MCF 10A (cell line): ENCODE data around the gene OLFM1. TPM values are rescaled to one million over a fixed set of nuclear protein-coding genes. Genes with fewer than 3 reads are reported as not detected.

Experiments
- BruUV-seq: library from RNA; stranded (reverse); fragments of 400-500 nt; replicated peaks from 2 replicates; lab custom pipeline; 2021; lab: Mats Ljungman, UMichigan
- CTCF ChIA-PET: fragments of 300-600 bp; sonication (Branson Sonifier 250); formaldehyde crosslinking; extraction: SDS; loops from one replicate; lab custom pipeline; 2021; ENCODE audit warnings: antibody characterized with exemption, inconsistent platforms; lab: Yijun Ruan, JAX
- POLR2A ChIA-PET: fragments of 300-600, 350-650 bp; sonication (Branson Sonifier 250); formaldehyde crosslinking; extraction: SDS; loops from one replicate; lab custom pipeline; 2020; ENCODE audit warnings: antibody characterized with exemption, inconsistent platforms; lab: Yijun Ruan, JAX
- DNase-seq: peaks from one replicate; pipeline ENCODE4 v3.0.0-alpha.2; 2018; ENCODE audit not compliant: unreplicated experiment
- H3K27ac Mint-ChIP-seq: one replicate; pipeline ENCODE4 v1.8.0; 2022; ENCODE audit warnings: mild to moderate bottlenecking, low read depth, mixed read lengths; ENCODE audit not compliant: unreplicated experiment
- H3K27me3 Mint-ChIP-seq: one replicate; pipeline ENCODE4 v1.8.0; 2022; ENCODE audit warnings: mixed read lengths; ENCODE audit not compliant: insufficient read depth, unreplicated experiment
- H3K36me3 Mint-ChIP-seq: one replicate; pipeline ENCODE4 v1.8.0; 2022; ENCODE audit warnings: mild to moderate bottlenecking, moderate library complexity, mixed read lengths; ENCODE audit not compliant: insufficient read depth, unreplicated experiment
- H3K4me1 Mint-ChIP-seq: one replicate; pipeline ENCODE4 v1.8.0; 2022; ENCODE audit warnings: mixed read lengths; ENCODE audit not compliant: insufficient read depth, unreplicated experiment
- H3K4me3 Mint-ChIP-seq: one replicate; pipeline ENCODE4 v1.8.0; 2022; ENCODE audit warnings: mild to moderate bottlenecking, moderate library complexity, mixed read lengths; ENCODE audit not compliant: unreplicated experiment
- H3K9me3 Mint-ChIP-seq: one replicate; pipeline ENCODE4 v1.8.0; 2022; ENCODE audit warnings: mixed read lengths; ENCODE audit not compliant: unreplicated experiment
- intact Hi-C: fragments of 100-400 bp; cut with micrococcal nuclease; formaldehyde crosslinking; loops from 2 replicates; pipeline ENCODE4 v1.14.1; 2022
- total RNA-seq: library from RNA; stranded (reverse); gene quantifications from 2 replicates; pipeline ENCODE4 v1.2.3, GENCODE V29; 2022
- TF ChIP-seq, protein P1 (sequence below): fragments of 200-600 bp; IDR thresholded peaks from one replicate; pipeline ENCODE4 v1.8.0; 2022; ENCODE audit warnings: antibody characterized with exemption, mild to moderate bottlenecking; ENCODE audit not compliant: unreplicated experiment

OLFM1 gene
- total RNA-seq, 1 experiment from 2014 or later, result not detected

DNA sequence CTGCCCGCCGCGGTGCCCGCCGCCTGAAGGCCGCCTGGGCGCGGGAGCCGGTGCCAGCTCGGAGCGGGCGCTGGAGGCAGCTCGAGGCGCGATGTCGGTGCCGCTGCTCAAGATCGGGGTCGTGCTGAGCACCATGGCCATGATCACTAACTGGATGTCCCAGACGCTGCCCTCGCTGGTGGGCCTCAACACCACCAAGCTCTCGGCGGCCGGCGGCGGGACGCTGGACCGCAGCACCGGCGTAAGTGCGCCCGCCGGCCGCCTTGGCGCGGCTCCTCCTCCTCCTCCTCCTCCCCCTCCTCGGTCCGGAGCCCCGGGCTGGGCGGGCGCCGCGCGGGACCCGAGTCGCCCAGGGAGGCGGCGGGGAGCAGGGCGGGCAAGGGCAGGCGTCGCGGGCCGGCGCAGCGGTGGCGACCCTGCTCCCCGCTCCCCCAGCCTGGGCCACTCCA is 455 bp downstream of the OLFM1 start:
- no TSS peak for BruUV-seq
- Mint-ChIP-seq H3K4me3 (no peak overlapping the region), H3K9me3 (peaks cover 9% of the 10 kb centered on the region), H3K4me1 (no peaks in the 10 kb centered on the region), H3K36me3 (no peaks in the 10 kb centered on the region), H3K27me3 (peaks cover 32% of the 10 kb centered on the region), H3K27ac (no peak overlapping the region)
- DNase-seq, result no peak
- POLR2A ChIA-PET, result no interaction called here
- CTCF ChIA-PET, result interaction anchor here (0.6 kb wide), 1 partner anchor 58 kb away, joined by 3 read pairs; no protein-coding TSS in a partner anchor
- intact Hi-C loops, result no loop called here
- TF ChIP-seq, protein P1, sequence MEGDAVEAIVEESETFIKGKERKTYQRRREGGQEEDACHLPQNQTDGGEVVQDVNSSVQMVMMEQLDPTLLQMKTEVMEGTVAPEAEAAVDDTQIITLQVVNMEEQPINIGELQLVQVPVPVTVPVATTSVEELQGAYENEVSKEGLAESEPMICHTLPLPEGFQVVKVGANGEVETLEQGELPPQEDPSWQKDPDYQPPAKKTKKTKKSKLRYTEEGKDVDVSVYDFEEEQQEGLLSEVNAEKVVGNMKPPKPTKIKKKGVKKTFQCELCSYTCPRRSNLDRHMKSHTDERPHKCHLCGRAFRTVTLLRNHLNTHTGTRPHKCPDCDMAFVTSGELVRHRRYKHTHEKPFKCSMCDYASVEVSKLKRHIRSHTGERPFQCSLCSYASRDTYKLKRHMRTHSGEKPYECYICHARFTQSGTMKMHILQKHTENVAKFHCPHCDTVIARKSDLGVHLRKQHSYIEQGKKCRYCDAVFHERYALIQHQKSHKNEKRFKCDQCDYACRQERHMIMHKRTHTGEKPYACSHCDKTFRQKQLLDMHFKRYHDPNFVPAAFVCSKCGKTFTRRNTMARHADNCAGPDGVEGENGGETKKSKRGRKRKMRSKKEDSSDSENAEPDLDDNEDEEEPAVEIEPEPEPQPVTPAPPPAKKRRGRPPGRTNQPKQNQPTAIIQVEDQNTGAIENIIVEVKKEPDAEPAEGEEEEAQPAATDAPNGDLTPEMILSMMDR, result no peak

DNA sequence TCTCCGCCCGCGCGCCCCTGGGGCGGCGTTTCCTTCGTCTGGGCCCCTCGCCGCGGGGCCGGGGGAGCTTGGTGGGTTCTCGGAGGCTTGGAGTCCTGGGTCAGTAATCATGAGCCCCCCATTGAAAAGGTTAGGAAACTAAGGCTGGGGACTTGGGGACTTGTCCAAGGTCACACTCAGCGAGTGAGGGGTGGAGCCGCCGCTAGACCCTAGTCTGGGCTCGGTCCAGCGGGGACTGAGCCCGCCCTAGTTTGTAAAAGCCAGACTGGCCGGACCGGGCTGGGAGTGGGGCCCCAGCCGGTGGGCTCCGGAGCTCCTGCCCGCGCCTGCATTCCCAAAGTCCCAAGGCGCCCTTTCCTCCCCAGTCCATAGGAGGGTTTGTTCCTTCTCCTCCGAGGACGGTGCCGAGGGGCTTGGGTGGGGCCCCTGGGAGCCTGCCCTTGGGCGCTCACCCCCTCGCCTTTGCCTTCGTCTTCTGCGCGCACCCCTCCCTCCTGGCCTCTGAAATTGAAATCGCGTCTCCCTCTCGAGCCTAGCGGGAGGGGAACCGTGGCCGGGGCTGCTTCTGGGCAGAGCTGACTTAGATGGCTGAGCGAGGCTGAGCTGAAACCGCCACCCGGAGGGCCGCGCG is 995 bp downstream of the OLFM1 start:
- BruUV-seq, result no TSS peak
- POLR2A ChIA-PET, result no interaction called here

DNA sequence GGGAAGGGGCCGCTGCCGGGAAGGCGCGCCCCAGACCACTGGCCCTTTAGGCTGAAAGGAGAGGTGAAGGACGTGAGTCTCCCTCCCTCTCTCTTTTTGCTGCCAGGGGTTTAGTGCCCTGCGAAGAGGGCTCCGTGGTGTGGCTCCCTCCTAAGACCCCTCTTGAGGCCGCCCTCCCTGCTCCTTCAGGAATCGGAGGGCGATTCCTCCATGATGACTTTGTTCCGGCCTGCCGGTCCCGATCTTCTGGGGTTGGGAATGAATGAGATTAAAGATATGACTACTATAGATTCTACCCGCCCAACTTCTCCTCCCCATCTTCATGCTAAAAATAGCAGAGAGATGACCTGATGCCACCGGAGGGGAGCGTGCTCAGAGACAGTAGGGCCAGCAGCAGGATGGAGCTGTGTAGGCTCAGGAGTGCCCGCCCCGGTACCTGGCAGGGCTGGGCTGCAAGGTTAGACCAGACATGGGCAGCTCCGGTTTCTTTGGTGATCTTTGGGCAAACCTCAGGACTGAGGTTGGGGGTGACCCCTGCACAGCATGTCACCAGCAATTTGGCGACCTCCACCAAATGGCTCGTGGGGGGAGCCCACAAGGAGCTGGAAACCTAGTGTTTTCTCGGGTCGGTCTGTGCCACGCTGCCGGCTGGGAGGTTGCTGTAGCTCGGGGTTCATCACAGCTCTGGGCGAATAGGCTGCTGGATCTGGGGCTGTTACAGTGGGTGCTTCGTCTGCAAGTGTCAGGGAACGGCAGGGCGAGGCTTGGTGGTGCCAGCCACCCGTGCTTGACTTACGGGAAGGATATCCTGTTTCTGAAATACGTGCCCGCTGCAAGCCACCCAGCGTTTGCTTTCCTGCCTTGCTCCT is 1.7 kb downstream of the OLFM1 start:
- DNase-seq, result no peak
- Mint-ChIP-seq H3K27ac (no peak overlapping the region), H3K4me3 (no peak overlapping the region), H3K36me3 (no peaks in the 10 kb centered on the region), H3K27me3 (peaks cover 32% of the 10 kb centered on the region), H3K9me3 (peaks cover 9% of the 10 kb centered on the region), H3K4me1 (no peaks in the 10 kb centered on the region)
- intact Hi-C loops, result no loop called here
- ChIA-PET CTCF (interaction anchor here (0.6 to 1.1 kb wide), 2 partner anchors 66 to 304 kb away, joined by 3 read pairs; no protein-coding TSS in a partner anchor), POLR2A (no interaction called here)
- BruUV-seq, result no TSS peak
- TF ChIP-seq, protein P1, result no peak

More for the DNA sequence above, 995 bp downstream of the OLFM1 start:
- no peak for DNase-seq
- TF ChIP-seq, protein P1, result no peak
- CTCF ChIA-PET, result interaction anchor here (0.6 to 1.1 kb wide), 2 partner anchors 59 to 66 kb away, joined by 3 read pairs; no protein-coding TSS in a partner anchor
- no peaks in the 10 kb centered on the region for H3K36me3 Mint-ChIP-seq
- peaks cover 9% of the 10 kb centered on the region for H3K9me3 Mint-ChIP-seq
- H3K27me3 Mint-ChIP-seq, result peaks cover 32% of the 10 kb centered on the region
- H3K4me1 Mint-ChIP-seq, result no peaks in the 10 kb centered on the region
- intact Hi-C loops, result no loop called here
- H3K4me3 Mint-ChIP-seq, result no peak overlapping the region
- no peak overlapping the region for H3K27ac Mint-ChIP-seq

DNA sequence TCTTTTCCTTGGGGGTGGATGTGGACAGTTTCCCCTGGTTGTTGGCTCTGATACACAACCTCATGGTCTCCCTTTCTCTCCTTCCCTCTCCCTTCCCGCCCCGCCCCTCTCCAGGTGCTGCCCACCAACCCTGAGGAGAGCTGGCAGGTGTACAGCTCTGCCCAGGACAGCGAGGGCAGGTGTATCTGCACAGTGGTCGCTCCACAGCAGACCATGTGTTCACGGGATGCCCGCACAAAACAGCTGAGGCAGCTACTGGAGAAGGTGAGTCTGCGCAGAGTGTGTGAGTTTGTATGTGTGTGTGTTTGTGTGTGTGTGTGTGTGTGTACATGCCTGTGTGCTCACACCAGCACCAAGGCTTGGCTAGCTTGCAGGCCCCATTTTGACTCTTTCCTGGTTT is 2.6 kb downstream of the OLFM1 start:
- H3K27me3 Mint-ChIP-seq, result peaks cover 33% of the 10 kb centered on the region
- BruUV-seq, result no TSS peak
- H3K4me3 Mint-ChIP-seq, result no peak overlapping the region
- POLR2A ChIA-PET, result no interaction called here
- no peak overlapping the region for H3K27ac Mint-ChIP-seq
- intact Hi-C loops, result no loop called here
- TF ChIP-seq, protein P1, result no peak
- no peaks in the 10 kb centered on the region for H3K4me1 Mint-ChIP-seq
- CTCF ChIA-PET, result interaction anchor here (0.6 kb wide), 2 partner anchors 22 to 305 kb away, joined by 3 to 4 read pairs; no protein-coding TSS in a partner anchor
- no peaks in the 10 kb centered on the region for H3K36me3 Mint-ChIP-seq
- H3K9me3 Mint-ChIP-seq, result peaks cover 9% of the 10 kb centered on the region
- DNase-seq, result no peak
